Measurements from ENCODE around the gene KMT2B. TPM values are rescaled to one million over a fixed set of nuclear protein-coding genes. Genes with fewer than 3 reads are reported as not detected.
"Not testable (repeated sequence)": the region's sequence is repeated elsewhere in the genome, so short reads cannot be mapped to it uniquely, and the experiment has no call there.

KMT2B gene
- total RNA-seq, 4 donors from 2014 or later, result 5.0 to 60.8 (median 16.8) TPM

DNA sequence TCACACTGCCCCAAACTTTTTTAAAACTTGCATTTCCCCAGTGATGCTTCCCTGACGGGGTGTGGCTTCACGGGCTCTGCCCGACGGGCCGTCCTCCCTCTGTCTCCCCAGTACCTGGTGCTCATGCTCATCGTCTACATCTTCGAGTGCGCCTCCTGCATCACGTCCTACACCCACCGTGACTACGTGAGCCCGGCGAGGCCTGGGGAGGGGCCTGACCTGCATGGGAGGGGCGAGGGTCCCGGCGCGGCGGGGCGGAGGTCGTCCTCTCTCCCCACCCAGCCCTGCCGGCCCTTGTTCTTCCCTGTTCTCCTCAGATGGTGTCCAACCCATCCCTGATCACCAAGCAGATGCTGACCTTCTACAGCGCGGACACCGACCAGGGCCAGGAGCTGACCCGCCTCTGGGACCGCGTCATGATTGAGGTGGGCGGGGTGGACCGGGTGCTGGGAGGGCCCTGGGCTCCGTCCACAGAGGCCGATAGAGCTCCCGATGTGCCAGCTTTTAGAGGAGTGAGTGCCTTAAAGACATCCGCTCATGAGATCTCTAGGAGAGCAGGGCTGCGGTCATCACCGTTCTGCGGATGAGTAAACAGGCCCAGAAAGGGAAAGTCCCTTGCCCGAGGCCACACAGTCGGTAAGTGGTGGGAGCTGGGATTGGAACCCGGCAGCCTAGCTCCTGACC lies 44.5 kb upstream of the KMT2B start:
- DNase-seq, result no peak
- no peaks in the 10 kb centered on the region for H3K4me1 ChIP-seq
- no peaks in the 10 kb centered on the region for H3K9me3 ChIP-seq
- no peaks in the 10 kb centered on the region for H3K36me3 ChIP-seq
- no peak overlapping the region for H3K27ac ChIP-seq
- peaks cover 0 to 10% of the 10 kb centered on the region in 2 donors for H3K27me3 ChIP-seq
- H3K4me3 ChIP-seq, result no peak overlapping the region
- intact Hi-C loops (cut with DNase I; ENCODE audit: low total_unique reads), result no loop called here
- TF ChIP-seq POLR2A (IDR thresholded peaks at IDR 0.05) (no peak), CTCF (IDR thresholded peaks at IDR 0.05) (no peak)

- Histone ChIP-seq H3K36me3 (no peaks in the 10 kb centered on the region), H3K9me3 (no peaks in the 10 kb centered on the region), H3K27ac (no peak overlapping the region), H3K4me1 (no peaks in the 10 kb centered on the region), H3K4me3 (no peak overlapping the region), H3K27me3 (peaks cover 0 to 10% of the 10 kb centered on the region in 2 donors)
- TF ChIP-seq CTCF (IDR thresholded peaks at IDR 0.05), result no peak
- intact Hi-C loops (cut with DNase I; ENCODE audit: low total_unique reads), result no loop called here
- no peak for DNase-seq
These were observed 42.1 kb upstream of the KMT2B start for GRCh38 chr19:35675589-35676140.

DNA sequence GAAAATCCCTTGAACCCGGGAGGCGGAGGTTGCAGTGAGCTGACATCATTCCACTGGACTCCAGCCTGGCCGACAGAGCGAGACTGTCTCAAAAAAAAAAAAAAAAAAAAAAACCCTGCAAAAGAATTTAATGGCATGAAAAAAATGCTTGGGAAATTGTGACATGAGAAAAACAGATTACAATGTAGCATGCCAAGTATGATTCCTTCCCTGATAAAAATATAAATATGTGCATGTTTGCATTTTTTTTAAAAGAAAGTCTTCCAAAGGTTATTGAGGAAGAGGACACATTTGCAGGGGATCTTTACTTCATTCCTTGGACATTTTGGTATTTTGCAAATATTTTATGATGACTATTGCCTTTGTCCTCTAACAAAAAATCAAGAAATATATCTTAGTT lies 28.0 kb upstream of the KMT2B start:
- TF ChIP-seq CTCF (IDR thresholded peaks at IDR 0.05), result no peak
- no peak for TF ChIP-seq POLR2A (IDR thresholded peaks at IDR 0.05)
- intact Hi-C loops (cut with DNase I; ENCODE audit: low total_unique reads), result no loop called here
- Histone ChIP-seq H3K27ac (no peak overlapping the region), H3K4me1 (no peaks in the 10 kb centered on the region), H3K9me3 (no peaks in the 10 kb centered on the region), H3K36me3 (no peaks in the 10 kb centered on the region), H3K4me3 (no peak overlapping the region), H3K27me3 (no peaks in the 10 kb centered on the region)
- DNase-seq, result no peak

DNA sequence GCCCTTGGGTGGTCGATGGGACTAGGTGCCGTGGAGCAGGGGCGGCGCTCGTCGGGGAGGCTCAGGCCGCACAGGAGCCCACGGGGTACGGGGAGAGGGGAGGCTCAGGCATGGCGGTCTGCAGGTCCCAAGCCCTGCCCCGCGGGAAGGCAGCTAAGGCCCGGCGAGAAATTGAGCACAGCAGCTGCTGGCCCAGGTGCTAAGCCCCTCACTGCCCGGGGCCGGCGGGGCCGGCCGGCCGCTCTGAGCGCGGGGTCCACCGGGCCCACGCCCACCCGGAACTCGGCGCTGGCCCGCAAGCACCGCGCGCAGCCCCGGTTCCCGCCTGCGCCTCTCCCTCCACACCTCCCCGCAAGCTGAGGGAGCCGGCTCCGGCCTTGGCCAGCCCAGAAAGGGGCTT lies 26.7 kb upstream of the KMT2B start:
- intact Hi-C loops (cut with DNase I; ENCODE audit: low total_unique reads), result not testable (repeated sequence)

GRCh38 chr19:35692010-35692409 lies 25.8 kb upstream of the KMT2B start:
- TF ChIP-seq POLR2A (IDR thresholded peaks at IDR 0.05) (no peak), CTCF (IDR thresholded peaks at IDR 0.05) (no peak)
- no peak for DNase-seq
- no peaks in the 10 kb centered on the region for H3K9me3 ChIP-seq
- no peaks in the 10 kb centered on the region for H3K4me1 ChIP-seq
- H3K4me3 ChIP-seq, result no peak overlapping the region
- no peak overlapping the region for H3K27ac ChIP-seq
- H3K36me3 ChIP-seq, result no peaks in the 10 kb centered on the region
- H3K27me3 ChIP-seq, result no peaks in the 10 kb centered on the region
- intact Hi-C loops (cut with DNase I; ENCODE audit: low total_unique reads), result no loop called here

More for the DNA sequence above, 26.7 kb upstream of the KMT2B start:
- H3K27me3 ChIP-seq, H3K4me3 ChIP-seq, H3K4me1 ChIP-seq, H3K36me3 ChIP-seq, DNase-seq, H3K27ac ChIP-seq, H3K9me3 ChIP-seq: not testable (repeated sequence)

Measured in uterus (tissue), 4 donors.